GM10248 (cell line): Measurements from ENCODE around the gene CHKB.
"Not testable (repeated sequence)": the region's sequence is repeated elsewhere in the genome, so short reads cannot be mapped to it uniquely, and the experiment has no call there.

ENCODE experiments used
- CTCF ChIA-PET: fragments of 300-600 bp; sonication (Branson Sonifier 250); formaldehyde crosslinking; extraction: SDS; loops from one replicate; lab custom pipeline; 2021; ENCODE audit warnings: antibody characterized with exemption; lab: Yijun Ruan, JAX
- POLR2A ChIA-PET: fragments of 350-650 bp; sonication (Branson Sonifier 250); formaldehyde crosslinking; extraction: SDS; loops from one replicate; lab custom pipeline; 2020; ENCODE audit warnings: antibody characterized with exemption; lab: Yijun Ruan, JAX
- DNase-seq: peaks from one replicate; pipeline ENCODE4 v3.0.0; 2012; ENCODE audit errors: extremely low spot score
- TF ChIP-seq, protein P1 (sequence below): IDR thresholded peaks from 2 replicates; pipeline ENCODE4 v1.5.1; 2012; ENCODE audit warnings: mild to moderate bottlenecking, low read depth; ENCODE audit errors: extremely low read depth, missing control alignments, control extremely low read depth

The CHKB gene

DNA sequence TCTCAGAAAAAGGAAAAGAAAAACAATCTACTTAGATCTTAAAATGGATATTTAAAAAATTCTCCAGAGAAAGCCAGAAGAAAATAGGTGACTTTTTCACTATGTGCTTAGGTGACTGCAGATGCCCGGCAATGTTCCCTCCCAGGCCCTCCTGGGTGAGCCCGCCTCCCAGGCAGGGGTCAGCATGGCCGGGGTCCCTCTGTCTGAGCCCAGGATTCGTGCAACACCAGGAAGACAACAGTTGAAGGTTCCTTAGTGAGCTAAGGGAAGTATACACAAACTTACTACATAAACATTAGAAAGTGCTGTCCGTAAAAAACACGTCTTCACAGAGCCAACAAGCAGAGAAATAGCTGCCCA, 29.5 kb upstream of the CHKB start:
- POLR2A ChIA-PET: no interaction called here
- CTCF ChIA-PET: interaction anchor here (1.3 to 3.5 kb wide), 3 partner anchors 9 to 49 kb away, joined by 3 to 16 read pairs (median 4); partner anchors contain the start of gene SYCE3
- no peak for DNase-seq
- TF ChIP-seq, protein P1, sequence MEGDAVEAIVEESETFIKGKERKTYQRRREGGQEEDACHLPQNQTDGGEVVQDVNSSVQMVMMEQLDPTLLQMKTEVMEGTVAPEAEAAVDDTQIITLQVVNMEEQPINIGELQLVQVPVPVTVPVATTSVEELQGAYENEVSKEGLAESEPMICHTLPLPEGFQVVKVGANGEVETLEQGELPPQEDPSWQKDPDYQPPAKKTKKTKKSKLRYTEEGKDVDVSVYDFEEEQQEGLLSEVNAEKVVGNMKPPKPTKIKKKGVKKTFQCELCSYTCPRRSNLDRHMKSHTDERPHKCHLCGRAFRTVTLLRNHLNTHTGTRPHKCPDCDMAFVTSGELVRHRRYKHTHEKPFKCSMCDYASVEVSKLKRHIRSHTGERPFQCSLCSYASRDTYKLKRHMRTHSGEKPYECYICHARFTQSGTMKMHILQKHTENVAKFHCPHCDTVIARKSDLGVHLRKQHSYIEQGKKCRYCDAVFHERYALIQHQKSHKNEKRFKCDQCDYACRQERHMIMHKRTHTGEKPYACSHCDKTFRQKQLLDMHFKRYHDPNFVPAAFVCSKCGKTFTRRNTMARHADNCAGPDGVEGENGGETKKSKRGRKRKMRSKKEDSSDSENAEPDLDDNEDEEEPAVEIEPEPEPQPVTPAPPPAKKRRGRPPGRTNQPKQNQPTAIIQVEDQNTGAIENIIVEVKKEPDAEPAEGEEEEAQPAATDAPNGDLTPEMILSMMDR: no peak

DNA sequence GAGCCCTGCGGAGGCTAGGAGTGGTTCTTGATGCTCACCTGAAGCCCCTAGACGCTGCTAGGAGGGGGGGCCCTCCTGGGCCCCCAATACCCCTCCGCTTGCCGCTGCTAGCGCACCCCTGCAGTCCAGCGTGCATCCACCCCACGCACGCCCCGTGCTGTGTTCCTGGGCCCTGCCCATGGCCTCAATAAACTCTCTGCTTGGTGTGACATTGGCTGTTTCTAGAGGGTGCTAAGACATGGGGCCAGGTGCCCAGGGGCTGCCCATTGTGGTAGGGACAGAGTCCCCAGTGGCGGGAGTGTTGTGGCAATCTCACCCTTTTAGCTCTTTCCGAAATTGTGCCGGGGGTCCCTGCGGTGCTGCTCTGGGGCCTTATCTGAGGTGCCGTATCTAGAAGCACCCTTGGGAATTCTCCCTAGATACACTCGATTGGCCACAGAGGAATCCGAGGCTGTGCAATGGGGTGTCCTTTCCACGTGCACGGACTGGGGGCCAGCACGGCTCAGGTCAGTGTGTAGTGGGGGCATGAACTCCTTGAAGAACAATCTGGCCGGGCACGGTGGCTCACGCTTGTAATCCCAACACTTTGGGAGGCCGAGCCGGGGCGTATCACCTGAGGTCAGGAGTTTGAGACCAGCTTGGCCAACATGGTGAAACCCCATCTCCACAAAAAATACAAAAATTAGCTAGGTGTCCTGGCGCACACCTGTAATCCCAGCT, 28.9 kb upstream of the CHKB start:
- ChIA-PET CTCF (interaction anchor here (1.3 to 3.5 kb wide), 3 partner anchors 9 to 49 kb away, joined by 3 to 16 read pairs (median 4); partner anchors contain the start of gene SYCE3), POLR2A (no interaction called here)
- DNase-seq: no peak
- TF ChIP-seq, protein P1: no peak

DNA sequence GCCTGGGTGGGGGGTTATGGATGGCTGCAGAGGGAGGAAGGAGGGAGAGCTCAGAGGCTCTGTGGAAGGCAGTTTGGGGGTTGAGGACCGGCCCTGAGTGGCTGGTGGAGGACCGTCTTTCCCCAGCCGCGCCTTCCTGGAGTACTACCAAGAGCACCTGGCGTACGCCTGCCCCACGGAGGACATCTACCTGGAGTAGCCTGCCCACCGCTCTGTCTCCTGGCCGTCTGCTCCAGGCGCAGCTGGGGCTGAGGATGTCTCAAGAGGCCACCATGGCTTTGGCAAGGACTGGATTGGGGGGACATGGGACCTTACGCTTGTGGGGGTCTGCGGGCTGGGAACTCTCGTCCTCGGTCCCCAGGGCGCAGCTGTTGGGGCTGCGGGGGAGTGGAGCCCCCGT, 27.9 kb upstream of the CHKB start:
- TF ChIP-seq, protein P1: no peak
- no peak for DNase-seq
- CTCF ChIA-PET: interaction anchor here (3.5 kb wide), 1 partner anchor 10 kb away, joined by 16 read pairs; no protein-coding TSS in a partner anchor
- POLR2A ChIA-PET: no interaction called here

DNA sequence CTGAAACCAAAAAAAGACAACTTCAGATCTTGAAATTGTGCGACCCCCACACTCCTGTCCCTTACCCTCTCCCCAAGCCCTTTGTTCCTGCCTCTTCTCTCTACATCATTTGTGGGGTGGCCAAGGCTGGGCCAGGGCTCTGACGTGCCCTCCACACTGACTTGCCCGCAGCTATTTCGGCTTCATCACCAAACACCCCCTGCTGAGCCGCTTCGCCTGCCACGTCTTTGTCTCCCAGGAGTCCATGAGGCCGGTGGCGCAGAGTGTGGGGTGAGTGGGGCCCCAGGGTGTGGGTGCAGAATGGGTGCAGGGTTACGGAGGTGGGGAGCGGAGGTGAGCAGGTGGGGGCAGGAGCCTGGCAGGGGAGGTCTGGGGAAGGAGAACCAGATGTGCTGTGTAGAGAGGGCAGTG, 27.4 kb upstream of the CHKB start:
- ChIA-PET CTCF (interaction anchor here (3.5 kb wide), 1 partner anchor 11 kb away, joined by 16 read pairs; no protein-coding TSS in a partner anchor), POLR2A (no interaction called here)
- DNase-seq: no peak
- TF ChIP-seq, protein P1: no peak

DNA sequence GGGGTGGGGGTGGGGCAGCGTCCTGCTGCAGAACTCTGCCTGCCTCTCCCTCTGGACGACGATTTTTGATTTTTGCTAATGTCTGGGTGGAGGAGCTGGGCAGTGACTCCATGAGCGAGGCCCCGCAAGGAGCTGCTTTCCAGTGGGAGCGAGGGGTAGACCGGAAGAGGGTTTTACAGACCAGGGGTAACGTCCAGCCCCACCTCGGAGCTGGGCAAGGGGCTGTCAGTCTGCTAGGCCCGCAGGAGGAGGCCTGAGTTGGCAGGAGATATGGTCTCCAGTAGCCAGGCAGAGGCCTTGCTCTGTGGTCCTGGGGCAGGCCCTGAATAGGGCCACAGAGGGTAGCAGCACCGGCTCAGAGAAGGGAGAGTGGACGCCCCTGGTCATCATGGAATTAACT, 26.9 kb upstream of the CHKB start:
- POLR2A ChIA-PET: no interaction called here
- CTCF ChIA-PET: no interaction called here
- TF ChIP-seq, protein P1: no peak
- no peak for DNase-seq

DNA sequence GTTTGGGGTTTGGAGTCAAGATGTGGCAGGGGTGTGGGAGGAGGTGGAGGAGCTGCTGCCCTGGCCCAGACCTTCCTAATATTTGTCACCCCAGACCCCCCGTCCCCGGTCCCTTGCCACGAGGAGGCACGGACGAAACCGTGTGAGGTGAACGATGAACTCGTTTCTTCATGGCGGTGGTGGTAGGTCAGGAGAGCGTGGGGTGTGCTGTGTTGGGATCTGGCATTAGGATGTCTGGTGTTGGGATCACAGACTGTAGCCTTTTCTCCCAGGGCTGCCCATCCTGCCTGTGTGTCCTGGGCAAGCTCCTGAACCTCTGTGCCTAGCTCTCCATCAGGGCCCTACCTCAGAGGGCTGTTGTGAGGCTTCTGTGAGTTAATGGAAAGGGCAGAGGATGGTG, 26.3 kb upstream of the CHKB start:
- TF ChIP-seq, protein P1: no peak
- DNase-seq: no peak
- CTCF ChIA-PET: interaction anchor here (3.8 kb wide), 1 partner anchor 12 kb away, joined by 25 read pairs; no protein-coding TSS in a partner anchor
- POLR2A ChIA-PET: interaction anchor here (0.7 kb wide), 1 partner anchor 60 kb away, joined by 3 read pairs; no protein-coding TSS in a partner anchor

DNA sequence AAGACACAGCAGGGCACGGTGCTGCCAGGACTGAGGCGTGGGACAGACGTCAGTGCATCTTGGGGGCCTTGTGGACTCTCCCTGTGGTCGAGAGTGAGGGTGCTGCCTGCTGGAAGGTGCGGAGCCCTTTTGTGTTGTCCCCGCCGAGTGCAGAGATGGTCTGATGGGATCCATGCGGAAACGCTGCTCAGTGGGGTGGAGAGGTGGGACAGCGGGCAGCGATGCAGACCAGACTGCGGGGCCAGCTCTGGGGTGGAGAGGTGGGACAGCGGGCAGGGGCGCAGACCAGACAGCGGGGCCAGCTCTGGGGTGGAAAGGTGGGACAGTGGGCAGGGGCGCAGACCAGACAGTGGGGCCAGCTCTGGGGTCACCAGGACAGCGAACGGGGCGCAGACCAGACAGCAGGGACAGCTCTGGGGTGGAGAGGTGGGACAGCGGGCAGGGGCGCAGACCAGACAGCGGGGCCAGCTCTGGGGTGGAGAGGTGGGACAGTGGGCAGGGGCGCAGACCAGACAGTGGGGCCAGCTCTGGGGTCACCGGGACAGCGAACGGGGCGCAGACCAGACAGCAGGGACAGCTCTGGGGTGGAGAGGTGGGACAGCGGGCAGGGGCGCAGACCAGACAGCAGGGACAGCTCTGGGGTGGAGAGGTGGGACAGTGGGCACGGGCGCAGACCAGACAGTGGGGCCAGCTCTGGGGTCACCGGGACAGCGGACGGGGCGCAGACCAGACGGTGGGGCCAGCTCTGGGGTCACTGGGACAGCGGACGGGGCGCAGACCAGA, 25.6 kb upstream of the CHKB start:
- POLR2A ChIA-PET: interaction anchor here (0.7 kb wide), 1 partner anchor 61 kb away, joined by 3 read pairs; no protein-coding TSS in a partner anchor
- DNase-seq: not testable (repeated sequence)
- CTCF ChIA-PET: interaction anchor here (1.3 to 3.8 kb wide), 2 partner anchors 12 to 32 kb away, joined by 3 to 25 read pairs; no protein-coding TSS in a partner anchor
